ENCODE measurements around the gene CCDC146. TPM values are rescaled to one million over a fixed set of nuclear protein-coding genes. Genes with fewer than 3 reads are reported as not detected.
"Not testable (repeated sequence)": the region's sequence is repeated elsewhere in the genome, so short reads cannot be mapped to it uniquely, and the experiment has no call there.

The CCDC146 gene
- total and polyA plus RNA-seq, 2 of the 13 experiments (the other 11 are each of a cell fraction or from before 2014, with no cell fraction given) = 2.4 to 4.1 TPM

DNA sequence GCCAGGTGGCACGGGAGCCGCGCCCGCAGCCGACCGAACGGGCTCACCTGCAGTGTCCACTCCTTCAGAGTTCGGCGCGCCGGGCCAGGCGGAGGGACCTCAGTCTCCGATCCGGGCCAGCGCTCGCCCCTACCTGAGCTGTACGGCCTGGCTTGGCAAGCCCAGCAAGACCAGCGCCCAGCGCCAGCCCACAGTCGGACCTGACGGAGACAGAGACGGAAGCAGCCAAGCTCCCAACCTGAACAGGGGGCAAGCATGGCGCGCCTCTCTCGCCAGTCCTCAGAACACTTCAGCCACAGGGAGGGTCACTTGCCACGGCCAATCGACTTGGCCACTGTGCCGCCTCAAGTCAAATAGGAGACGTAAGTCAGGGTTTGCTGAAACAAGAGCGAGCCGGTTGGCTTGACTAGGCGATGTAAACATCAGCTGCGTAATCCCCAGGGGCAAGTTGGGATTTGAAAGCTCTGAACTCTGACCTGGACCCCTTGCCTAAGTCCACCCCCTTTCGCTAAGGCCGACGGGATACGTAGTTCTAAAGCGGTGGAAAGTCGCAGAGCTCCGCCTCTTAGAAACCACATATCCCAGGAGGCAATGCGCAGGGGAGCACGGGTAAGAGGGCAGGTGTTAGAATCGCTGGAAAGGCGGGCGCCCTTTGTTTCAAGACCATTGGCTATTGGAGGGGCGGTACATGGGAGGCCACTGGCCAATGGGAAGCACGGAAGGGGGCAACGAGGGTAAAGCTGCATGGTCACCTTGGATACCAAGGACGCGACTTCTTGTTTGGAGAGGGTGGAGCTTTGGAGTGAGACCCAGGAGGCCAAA is at the start of gene CCDC146 (continued):
- TF ChIP-seq, protein P1, sequence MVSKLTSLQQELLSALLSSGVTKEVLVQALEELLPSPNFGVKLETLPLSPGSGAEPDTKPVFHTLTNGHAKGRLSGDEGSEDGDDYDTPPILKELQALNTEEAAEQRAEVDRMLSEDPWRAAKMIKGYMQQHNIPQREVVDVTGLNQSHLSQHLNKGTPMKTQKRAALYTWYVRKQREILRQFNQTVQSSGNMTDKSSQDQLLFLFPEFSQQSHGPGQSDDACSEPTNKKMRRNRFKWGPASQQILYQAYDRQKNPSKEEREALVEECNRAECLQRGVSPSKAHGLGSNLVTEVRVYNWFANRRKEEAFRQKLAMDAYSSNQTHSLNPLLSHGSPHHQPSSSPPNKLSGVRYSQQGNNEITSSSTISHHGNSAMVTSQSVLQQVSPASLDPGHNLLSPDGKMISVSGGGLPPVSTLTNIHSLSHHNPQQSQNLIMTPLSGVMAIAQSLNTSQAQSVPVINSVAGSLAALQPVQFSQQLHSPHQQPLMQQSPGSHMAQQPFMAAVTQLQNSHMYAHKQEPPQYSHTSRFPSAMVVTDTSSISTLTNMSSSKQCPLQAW (CRISPR knock-in tag; IDR thresholded peaks at IDR 0.05) = peak; percentile 84
- TF ChIP-seq NCOR1 (IDR thresholded peaks at IDR 0.05; ENCODE audit: borderline replicate concordance, low read length) (peak; percentile 65; the same call in 1 of the 2 replicates), TEAD3 (CRISPR knock-in tag; optimal IDR thresholded peaks at IDR 0.05; ENCODE audit: borderline replicate concordance) (peak; percentile 32), RXRA (CRISPR knock-in tag; IDR thresholded peaks at IDR 0.05) (peak; percentile 54; the same call in 1 of the 2 replicates), ZFP90 (CRISPR knock-in tag; IDR thresholded peaks at IDR 0.05; ENCODE audit: borderline replicate concordance) (peak; percentile 86; the same call in 1 of the 2 replicates), SOX13 (CRISPR knock-in tag; conservative IDR thresholded peaks at IDR 0.05 in 1 of 2, IDR thresholded peaks at IDR 0.05 in 1 of 2) (peak in 1 of 2 experiments; percentile 9; a peak in 1 of 4 replicates), ZNF280B (CRISPR knock-in tag; IDR thresholded peaks at IDR 0.05; ENCODE audit: borderline replicate concordance) (0 out of 2 replicates have a peak, but pooled peaks have one; percentile 24), SMYD3 (CRISPR knock-in tag; IDR thresholded peaks at IDR 0.05) (0 out of 2 replicates have a peak, but pooled peaks have one; percentile 30)
- TF ChIP-seq, protein P2, sequence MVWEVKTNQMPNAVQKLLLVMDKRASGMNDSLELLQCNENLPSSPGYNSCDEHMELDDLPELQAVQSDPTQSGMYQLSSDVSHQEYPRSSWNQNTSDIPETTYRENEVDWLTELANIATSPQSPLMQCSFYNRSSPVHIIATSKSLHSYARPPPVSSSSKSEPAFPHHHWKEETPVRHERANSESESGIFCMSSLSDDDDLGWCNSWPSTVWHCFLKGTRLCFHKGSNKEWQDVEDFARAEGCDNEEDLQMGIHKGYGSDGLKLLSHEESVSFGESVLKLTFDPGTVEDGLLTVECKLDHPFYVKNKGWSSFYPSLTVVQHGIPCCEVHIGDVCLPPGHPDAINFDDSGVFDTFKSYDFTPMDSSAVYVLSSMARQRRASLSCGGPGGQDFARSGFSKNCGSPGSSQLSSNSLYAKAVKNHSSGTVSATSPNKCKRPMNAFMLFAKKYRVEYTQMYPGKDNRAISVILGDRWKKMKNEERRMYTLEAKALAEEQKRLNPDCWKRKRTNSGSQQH (CRISPR knock-in tag; IDR thresholded peaks at IDR 0.05; ENCODE audit: low read depth) = 0 out of 2 replicates have a peak, but pooled peaks have one; percentile 26
- TF ChIP-seq, protein P3, sequence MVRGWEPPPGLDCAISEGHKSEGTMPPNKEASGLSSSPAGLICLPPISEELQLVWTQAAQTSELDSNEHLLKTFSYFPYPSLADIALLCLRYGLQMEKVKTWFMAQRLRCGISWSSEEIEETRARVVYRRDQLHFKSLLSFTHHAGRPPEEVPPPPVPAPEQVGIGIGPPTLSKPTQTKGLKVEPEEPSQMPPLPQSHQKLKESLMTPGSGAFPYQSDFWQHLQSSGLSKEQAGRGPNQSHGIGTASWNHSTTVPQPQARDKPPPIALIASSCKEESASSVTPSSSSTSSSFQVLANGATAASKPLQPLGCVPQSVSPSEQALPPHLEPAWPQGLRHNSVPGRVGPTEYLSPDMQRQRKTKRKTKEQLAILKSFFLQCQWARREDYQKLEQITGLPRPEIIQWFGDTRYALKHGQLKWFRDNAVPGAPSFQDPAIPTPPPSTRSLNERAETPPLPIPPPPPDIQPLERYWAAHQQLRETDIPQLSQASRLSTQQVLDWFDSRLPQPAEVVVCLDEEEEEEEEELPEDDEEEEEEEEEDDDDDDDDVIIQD (CRISPR knock-in tag; IDR thresholded peaks at IDR 0.05; ENCODE audit: low read depth) = peak; percentile 67; the same call in 1 of the 2 replicates
- TF ChIP-seq SOX13 (IDR thresholded peaks at IDR 0.05) = not testable (repeated sequence)
- TF ChIP-seq, protein P4, sequence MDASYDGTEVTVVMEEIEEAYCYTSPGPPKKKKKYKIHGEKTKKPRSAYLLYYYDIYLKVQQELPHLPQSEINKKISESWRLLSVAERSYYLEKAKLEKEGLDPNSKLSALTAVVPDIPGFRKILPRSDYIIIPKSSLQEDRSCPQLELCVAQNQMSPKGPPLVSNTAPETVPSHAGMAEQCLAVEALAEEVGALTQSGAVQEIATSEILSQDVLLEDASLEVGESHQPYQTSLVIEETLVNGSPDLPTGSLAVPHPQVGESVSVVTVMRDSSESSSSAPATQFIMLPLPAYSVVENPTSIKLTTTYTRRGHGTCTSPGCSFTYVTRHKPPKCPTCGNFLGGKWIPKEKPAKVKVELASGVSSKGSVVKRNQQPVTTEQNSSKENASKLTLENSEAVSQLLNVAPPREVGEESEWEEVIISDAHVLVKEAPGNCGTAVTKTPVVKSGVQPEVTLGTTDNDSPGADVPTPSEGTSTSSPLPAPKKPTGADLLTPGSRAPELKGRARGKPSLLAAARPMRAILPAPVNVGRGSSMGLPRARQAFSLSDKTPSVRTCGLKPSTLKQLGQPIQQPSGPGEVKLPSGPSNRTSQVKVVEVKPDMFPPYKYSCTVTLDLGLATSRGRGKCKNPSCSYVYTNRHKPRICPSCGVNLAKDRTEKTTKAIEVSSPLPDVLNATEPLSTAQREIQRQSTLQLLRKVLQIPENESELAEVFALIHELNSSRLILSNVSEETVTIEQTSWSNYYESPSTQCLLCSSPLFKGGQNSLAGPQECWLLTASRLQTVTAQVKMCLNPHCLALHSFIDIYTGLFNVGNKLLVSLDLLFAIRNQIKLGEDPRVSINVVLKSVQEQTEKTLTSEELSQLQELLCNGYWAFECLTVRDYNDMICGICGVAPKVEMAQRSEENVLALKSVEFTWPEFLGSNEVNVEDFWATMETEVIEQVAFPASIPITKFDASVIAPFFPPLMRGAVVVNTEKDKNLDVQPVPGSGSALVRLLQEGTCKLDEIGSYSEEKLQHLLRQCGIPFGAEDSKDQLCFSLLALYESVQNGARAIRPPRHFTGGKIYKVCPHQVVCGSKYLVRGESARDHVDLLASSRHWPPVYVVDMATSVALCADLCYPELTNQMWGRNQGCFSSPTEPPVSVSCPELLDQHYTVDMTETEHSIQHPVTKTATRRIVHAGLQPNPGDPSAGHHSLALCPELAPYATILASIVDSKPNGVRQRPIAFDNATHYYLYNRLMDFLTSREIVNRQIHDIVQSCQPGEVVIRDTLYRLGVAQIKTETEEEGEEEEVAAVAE (CRISPR knock-in tag; IDR thresholded peaks at IDR 0.05; ENCODE audit: borderline replicate concordance) = peak; percentile 94
